ENCODE data around the gene TMEM273.

TMEM273 gene, protein sequence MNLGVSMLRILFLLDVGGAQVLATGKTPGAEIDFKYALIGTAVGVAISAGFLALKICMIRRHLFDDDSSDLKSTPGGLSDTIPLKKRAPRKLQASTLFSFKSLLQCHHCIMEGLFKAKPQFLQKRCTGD

DNA sequence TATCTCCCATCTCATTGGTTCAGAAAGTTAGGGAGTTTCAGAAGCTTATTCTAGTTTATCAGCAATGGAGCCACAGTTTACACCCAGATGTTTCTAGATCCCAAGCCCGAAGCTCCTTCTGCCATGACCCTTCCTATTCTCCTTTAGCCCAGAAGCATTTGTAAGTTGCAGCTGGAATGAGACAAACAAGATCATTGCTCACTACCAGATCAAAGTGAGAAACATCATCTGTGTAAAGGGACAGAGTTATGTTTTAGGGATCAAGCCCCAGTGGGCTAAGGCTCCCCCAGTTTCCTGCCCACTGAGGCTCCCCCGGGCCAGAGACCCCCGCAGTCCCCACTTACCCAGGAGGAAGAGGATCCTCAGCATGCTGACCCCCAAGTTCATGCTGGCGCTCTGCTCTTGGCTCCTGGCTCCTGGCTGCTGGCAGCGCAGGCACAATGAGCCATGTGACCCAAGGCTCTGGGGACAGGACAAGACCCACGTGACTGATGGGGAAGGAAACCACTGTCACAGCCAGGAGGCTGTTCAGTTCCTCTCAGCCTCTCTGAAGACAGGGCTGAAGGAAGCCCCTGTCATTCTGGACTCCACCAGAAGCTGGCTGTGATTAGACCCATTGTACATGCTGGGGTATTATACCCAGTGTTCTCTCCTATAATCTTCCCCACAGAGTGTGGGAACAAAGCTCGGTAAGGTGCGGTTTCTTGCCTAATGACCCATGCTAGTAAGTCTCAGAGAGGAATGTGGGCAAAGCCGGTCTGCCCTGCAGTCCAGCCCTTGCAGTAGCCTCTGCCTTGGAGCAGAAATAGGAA, at the start of gene TMEM273:
TMEM273 (minus strand) TSS at position 442 of the 812 bp plus-strand sequence; CDS start at position 387, 55 bp downstream.
- H3K27ac ChIP-seq (ENCODE audit: low read depth, low read length): no peak within 1 kb of the TSS
- H3K4me3 ChIP-seq (ENCODE audit: low read depth in 1 of 2, low read length in 2 of 2): peak within 1 kb of the TSS; percentile 50 to 57

DNA sequence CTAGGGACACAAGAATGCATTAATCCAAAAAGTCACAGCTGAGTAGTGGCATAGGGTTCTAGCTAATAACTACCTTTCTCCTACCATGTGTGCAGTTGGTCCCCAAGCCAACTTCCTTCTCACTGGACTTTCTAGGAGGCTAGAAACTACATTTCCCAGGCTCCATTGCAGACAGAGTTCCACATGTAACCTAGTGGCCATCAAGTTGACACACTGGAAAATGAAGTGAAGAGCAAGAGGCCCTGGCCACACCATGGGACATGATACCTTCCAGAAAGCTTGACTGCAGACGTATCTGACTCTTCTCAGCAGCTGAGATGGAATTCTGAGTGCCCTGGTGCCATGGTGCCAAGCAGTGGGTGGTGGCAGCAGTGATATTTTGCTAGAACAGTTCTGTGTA, 49.8 kb upstream of the TMEM273 start:
- no peak overlapping the region for H3K9ac ChIP-seq (ENCODE audit: low read depth in 1 of 2, low read length in 2 of 2)
- H3K27me3 ChIP-seq (ENCODE audit: control insufficient read depth in 1 of 2, insufficient read depth in 2 of 2, low read length in 2 of 2): no peaks in the 10 kb centered on the region
- H3K27ac ChIP-seq (ENCODE audit: low read depth, low read length): no peak overlapping the region
- no peaks in the 10 kb centered on the region for H3K9me3 ChIP-seq (ENCODE audit: control insufficient read depth in 1 of 2, low read length in 2 of 2)
- H3K4me3 ChIP-seq (ENCODE audit: low read depth in 1 of 2, low read length in 2 of 2): no peak overlapping the region
- no peaks in the 10 kb centered on the region for H3K4me1 ChIP-seq (ENCODE audit: control insufficient read depth in 1 of 2, insufficient read depth in 2 of 2, low read length in 2 of 2)
- no peaks in the 10 kb centered on the region for H3K36me3 ChIP-seq (ENCODE audit: control insufficient read depth in 1 of 2, insufficient read depth in 2 of 2, low read length in 2 of 2)

More for the DNA sequence above, at the start of gene TMEM273:
- Histone ChIP-seq H3K36me3 (ENCODE audit: control insufficient read depth in 1 of 2, insufficient read depth in 2 of 2, low read length in 2 of 2) (no peaks in the 10 kb centered on the region), H3K27me3 (ENCODE audit: control insufficient read depth in 1 of 2, insufficient read depth in 2 of 2, low read length in 2 of 2) (no peaks in the 10 kb centered on the region), H3K9me3 (ENCODE audit: control insufficient read depth in 1 of 2, low read length in 2 of 2) (no peaks in the 10 kb centered on the region), H3K4me1 (ENCODE audit: control insufficient read depth in 1 of 2, insufficient read depth in 2 of 2, low read length in 2 of 2) (peaks cover 9 to 16% of the 10 kb centered on the region in 2 donors), H3K9ac (ENCODE audit: low read depth in 1 of 2, low read length in 2 of 2) (peak within 1 kb of the TSS in 1 of 2 donors; percentile 35)

- Histone ChIP-seq H3K9me3 (ENCODE audit: control insufficient read depth in 1 of 2, low read length in 2 of 2) (no peaks in the 10 kb centered on the region), H3K9ac (ENCODE audit: low read depth in 1 of 2, low read length in 2 of 2) (no peak overlapping the region), H3K36me3 (ENCODE audit: control insufficient read depth in 1 of 2, insufficient read depth in 2 of 2, low read length in 2 of 2) (no peaks in the 10 kb centered on the region), H3K4me3 (ENCODE audit: low read depth in 1 of 2, low read length in 2 of 2) (no peak overlapping the region), H3K27me3 (ENCODE audit: control insufficient read depth in 1 of 2, insufficient read depth in 2 of 2, low read length in 2 of 2) (no peaks in the 10 kb centered on the region), H3K27ac (ENCODE audit: low read depth, low read length) (no peak overlapping the region), H3K4me1 (ENCODE audit: control insufficient read depth in 1 of 2, insufficient read depth in 2 of 2, low read length in 2 of 2) (no peaks in the 10 kb centered on the region)
These were observed 47.2 kb upstream of the TMEM273 start for GRCh38 chr10:49235392-49235791.

GRCh38 chr10:49231086-49231820, 43.1 kb upstream of the TMEM273 start:
- Histone ChIP-seq H3K27ac (ENCODE audit: low read depth, low read length) (no peak overlapping the region), H3K9me3 (ENCODE audit: control insufficient read depth in 1 of 2, low read length in 2 of 2) (no peaks in the 10 kb centered on the region), H3K4me1 (ENCODE audit: control insufficient read depth in 1 of 2, insufficient read depth in 2 of 2, low read length in 2 of 2) (no peaks in the 10 kb centered on the region), H3K9ac (ENCODE audit: low read depth in 1 of 2, low read length in 2 of 2) (no peak overlapping the region), H3K4me3 (ENCODE audit: low read depth in 1 of 2, low read length in 2 of 2) (no peak overlapping the region), H3K36me3 (ENCODE audit: control insufficient read depth in 1 of 2, insufficient read depth in 2 of 2, low read length in 2 of 2) (no peaks in the 10 kb centered on the region), H3K27me3 (ENCODE audit: control insufficient read depth in 1 of 2, insufficient read depth in 2 of 2, low read length in 2 of 2) (no peaks in the 10 kb centered on the region)

DNA sequence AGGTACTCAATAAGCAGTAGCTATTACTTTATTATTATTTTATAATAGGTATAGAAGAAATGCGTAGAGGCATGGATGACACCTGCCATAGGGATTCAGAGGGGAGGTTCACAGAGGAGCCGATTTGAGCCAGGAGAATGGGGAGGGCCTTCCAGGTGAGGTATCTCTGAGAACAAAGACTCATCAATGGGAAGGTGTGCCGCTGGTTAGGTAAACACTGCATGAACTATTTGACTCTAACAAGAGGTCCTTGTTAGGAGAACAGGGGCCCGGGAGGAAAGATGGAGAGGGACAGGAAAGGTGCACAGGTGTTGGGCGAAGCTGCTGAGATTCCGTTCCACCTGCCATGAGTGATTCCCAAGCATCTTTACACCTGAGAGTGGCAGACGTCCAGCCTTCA, 41.8 kb upstream of the TMEM273 start:
- H3K27ac ChIP-seq (ENCODE audit: low read depth, low read length): no peak overlapping the region
- H3K4me1 ChIP-seq (ENCODE audit: control insufficient read depth in 1 of 2, insufficient read depth in 2 of 2, low read length in 2 of 2): no peaks in the 10 kb centered on the region
- no peak overlapping the region for H3K9ac ChIP-seq (ENCODE audit: low read depth in 1 of 2, low read length in 2 of 2)
- no peak overlapping the region for H3K4me3 ChIP-seq (ENCODE audit: low read depth in 1 of 2, low read length in 2 of 2)
- H3K9me3 ChIP-seq (ENCODE audit: control insufficient read depth in 1 of 2, low read length in 2 of 2): no peaks in the 10 kb centered on the region
- H3K27me3 ChIP-seq (ENCODE audit: control insufficient read depth in 1 of 2, insufficient read depth in 2 of 2, low read length in 2 of 2): no peaks in the 10 kb centered on the region
- H3K36me3 ChIP-seq (ENCODE audit: control insufficient read depth in 1 of 2, insufficient read depth in 2 of 2, low read length in 2 of 2): no peaks in the 10 kb centered on the region

- Histone ChIP-seq H3K9me3 (ENCODE audit: control insufficient read depth in 1 of 2, low read length in 2 of 2) (no peaks in the 10 kb centered on the region), H3K9ac (ENCODE audit: low read depth in 1 of 2, low read length in 2 of 2) (no peak overlapping the region), H3K27ac (ENCODE audit: low read depth, low read length) (no peak overlapping the region), H3K4me1 (ENCODE audit: control insufficient read depth in 1 of 2, insufficient read depth in 2 of 2, low read length in 2 of 2) (no peaks in the 10 kb centered on the region), H3K36me3 (ENCODE audit: control insufficient read depth in 1 of 2, insufficient read depth in 2 of 2, low read length in 2 of 2) (no peaks in the 10 kb centered on the region), H3K4me3 (ENCODE audit: low read depth in 1 of 2, low read length in 2 of 2) (no peak overlapping the region), H3K27me3 (ENCODE audit: control insufficient read depth in 1 of 2, insufficient read depth in 2 of 2, low read length in 2 of 2) (no peaks in the 10 kb centered on the region)
These were observed 40.5 kb upstream of the TMEM273 start for GRCh38 chr10:49228677-49229076.

GRCh38 chr10:49227406-49227805, 39.2 kb upstream of the TMEM273 start:
- Histone ChIP-seq H3K27ac (ENCODE audit: low read depth, low read length) (no peak overlapping the region), H3K27me3 (ENCODE audit: control insufficient read depth in 1 of 2, insufficient read depth in 2 of 2, low read length in 2 of 2) (no peaks in the 10 kb centered on the region), H3K9ac (ENCODE audit: low read depth in 1 of 2, low read length in 2 of 2) (no peak overlapping the region), H3K4me3 (ENCODE audit: low read depth in 1 of 2, low read length in 2 of 2) (no peak overlapping the region), H3K4me1 (ENCODE audit: control insufficient read depth in 1 of 2, insufficient read depth in 2 of 2, low read length in 2 of 2) (no peaks in the 10 kb centered on the region), H3K9me3 (ENCODE audit: control insufficient read depth in 1 of 2, low read length in 2 of 2) (no peaks in the 10 kb centered on the region), H3K36me3 (ENCODE audit: control insufficient read depth in 1 of 2, insufficient read depth in 2 of 2, low read length in 2 of 2) (no peaks in the 10 kb centered on the region)

DNA sequence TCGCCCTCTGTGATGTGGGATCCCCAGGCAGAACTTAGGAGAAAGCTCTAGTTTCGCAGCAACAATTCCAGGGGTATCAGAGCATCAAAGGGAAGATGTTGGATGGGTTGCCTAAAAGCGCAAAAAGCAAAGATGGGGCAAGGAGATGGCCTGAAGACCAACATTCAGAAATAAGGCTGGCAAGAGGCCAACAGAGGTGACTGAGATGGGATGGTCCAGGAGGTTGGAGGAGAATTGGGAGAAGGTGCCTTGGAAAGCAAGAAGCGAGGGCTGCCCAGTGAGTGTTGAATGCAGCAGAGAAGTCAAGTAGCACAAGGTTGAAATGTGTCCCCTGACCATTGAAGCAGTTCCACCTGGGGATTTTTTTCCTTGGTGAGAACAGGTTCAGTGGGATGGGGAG, 38.4 kb upstream of the TMEM273 start:
- H3K9me3 ChIP-seq (ENCODE audit: control insufficient read depth in 1 of 2, low read length in 2 of 2): no peaks in the 10 kb centered on the region
- H3K27me3 ChIP-seq (ENCODE audit: control insufficient read depth in 1 of 2, insufficient read depth in 2 of 2, low read length in 2 of 2): no peaks in the 10 kb centered on the region
- no peak overlapping the region for H3K27ac ChIP-seq (ENCODE audit: low read depth, low read length)
- H3K9ac ChIP-seq (ENCODE audit: low read depth in 1 of 2, low read length in 2 of 2): no peak overlapping the region
- H3K36me3 ChIP-seq (ENCODE audit: control insufficient read depth in 1 of 2, insufficient read depth in 2 of 2, low read length in 2 of 2): no peaks in the 10 kb centered on the region
- no peak overlapping the region for H3K4me3 ChIP-seq (ENCODE audit: low read depth in 1 of 2, low read length in 2 of 2)
- H3K4me1 ChIP-seq (ENCODE audit: control insufficient read depth in 1 of 2, insufficient read depth in 2 of 2, low read length in 2 of 2): no peaks in the 10 kb centered on the region

DNA sequence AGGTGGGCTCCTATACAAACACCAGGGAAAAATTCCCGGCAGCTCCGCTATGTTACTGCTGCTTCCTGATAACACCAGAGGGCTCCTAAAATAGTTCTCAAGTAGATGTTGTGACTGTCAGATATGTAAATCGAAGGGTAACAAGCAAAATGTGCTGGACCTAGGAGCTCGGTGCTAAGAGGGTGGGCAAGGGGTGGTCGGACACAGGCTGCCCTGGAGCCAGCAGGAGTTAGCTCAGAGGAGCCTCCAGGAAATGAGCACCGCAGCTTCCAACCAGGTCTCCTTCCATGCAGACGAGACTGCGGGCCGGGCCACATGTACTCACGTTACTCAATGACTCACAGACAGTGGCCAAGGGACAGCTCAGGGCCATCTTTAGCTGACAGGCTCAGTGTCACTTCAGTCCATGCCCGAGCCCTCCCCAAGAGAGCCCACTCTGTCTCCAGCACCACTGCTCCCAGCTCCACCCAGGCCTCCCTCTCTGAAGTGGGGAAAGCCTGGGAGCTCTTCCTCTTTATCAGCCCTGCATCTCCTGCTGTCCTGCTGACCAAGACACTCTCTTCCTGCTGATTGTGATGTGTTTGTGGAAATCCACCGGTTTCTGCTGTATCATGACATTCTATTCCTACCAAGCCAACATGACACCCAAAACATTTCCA, 37.2 kb upstream of the TMEM273 start:
- Histone ChIP-seq H3K27me3 (ENCODE audit: control insufficient read depth in 1 of 2, insufficient read depth in 2 of 2, low read length in 2 of 2) (no peaks in the 10 kb centered on the region), H3K27ac (ENCODE audit: low read depth, low read length) (no peak overlapping the region), H3K4me1 (ENCODE audit: control insufficient read depth in 1 of 2, insufficient read depth in 2 of 2, low read length in 2 of 2) (no peaks in the 10 kb centered on the region), H3K4me3 (ENCODE audit: low read depth in 1 of 2, low read length in 2 of 2) (no peak overlapping the region), H3K9me3 (ENCODE audit: control insufficient read depth in 1 of 2, low read length in 2 of 2) (no peaks in the 10 kb centered on the region), H3K36me3 (ENCODE audit: control insufficient read depth in 1 of 2, insufficient read depth in 2 of 2, low read length in 2 of 2) (no peaks in the 10 kb centered on the region), H3K9ac (ENCODE audit: low read depth in 1 of 2, low read length in 2 of 2) (no peak overlapping the region)

DNA sequence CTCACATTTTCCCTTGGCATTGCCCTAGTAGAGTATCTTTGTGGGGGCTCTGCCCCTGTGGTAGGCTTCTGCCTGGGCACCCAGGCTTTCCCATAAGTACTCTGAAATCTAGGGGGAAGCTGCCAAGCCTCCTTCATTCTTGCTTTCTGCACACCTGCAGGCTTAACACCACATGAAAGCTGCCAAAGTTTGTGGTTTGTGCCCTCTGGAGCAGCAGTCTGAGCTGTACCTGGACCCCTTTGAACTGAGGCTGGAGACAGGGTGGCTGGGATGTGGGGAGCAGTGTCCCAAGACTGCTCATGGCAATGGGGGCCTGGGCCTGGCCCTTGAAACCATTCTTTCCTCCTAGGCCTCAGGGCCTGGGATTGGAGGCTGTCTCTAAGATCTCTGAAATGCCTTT, 35.0 kb upstream of the TMEM273 start:
- no peaks in the 10 kb centered on the region for H3K36me3 ChIP-seq (ENCODE audit: control insufficient read depth in 1 of 2, insufficient read depth in 2 of 2, low read length in 2 of 2)
- no peak overlapping the region for H3K4me3 ChIP-seq (ENCODE audit: low read depth in 1 of 2, low read length in 2 of 2)
- H3K27ac ChIP-seq (ENCODE audit: low read depth, low read length): no peak overlapping the region
- H3K9me3 ChIP-seq (ENCODE audit: control insufficient read depth in 1 of 2, low read length in 2 of 2): no peaks in the 10 kb centered on the region
- peaks cover 0 to 4% of the 10 kb centered on the region in 2 donors for H3K27me3 ChIP-seq (ENCODE audit: control insufficient read depth in 1 of 2, insufficient read depth in 2 of 2, low read length in 2 of 2)
- no peaks in the 10 kb centered on the region for H3K4me1 ChIP-seq (ENCODE audit: control insufficient read depth in 1 of 2, insufficient read depth in 2 of 2, low read length in 2 of 2)
- no peak overlapping the region for H3K9ac ChIP-seq (ENCODE audit: low read depth in 1 of 2, low read length in 2 of 2)
